GM12878 (cell line): ENCODE data around the gene SYK. TPM values are rescaled to one million over a fixed set of nuclear protein-coding genes. Genes with fewer than 3 reads are reported as not detected.

Experiments used
- ATAC-seq: fragments of 200-7000 bp; cut with Tn5 transposase; 3 replicates; pipeline ENCODE4 v1.9.1; 2020; ENCODE audit warnings: mild to moderate bottlenecking, moderate library complexity
- BruUV-seq: library from RNA; stranded (reverse); fragments of 400-500 nt; replicated peaks from 2 replicates; lab custom pipeline; 2021; lab: Mats Ljungman, UMichigan
- CTCF ChIA-PET: fragments of 300-600 bp; sonication (Branson Sonifier 250); formaldehyde crosslinking; extraction: SDS; loops from one replicate; lab custom pipeline; 2021; ENCODE audit warnings: inconsistent platforms; lab: Yijun Ruan, JAX
- POLR2A ChIA-PET: fragments of 350-600 bp; formaldehyde crosslinking; extraction: SDS; loops from one replicate; lab custom pipeline; 2021; ENCODE audit warnings: inconsistent platforms; lab: Charles Lee
- RAD21 ChIA-PET: fragments of 300-600 bp; sonication (Branson Sonifier 250); formaldehyde crosslinking; loops from one replicate; lab custom pipeline; 2023; ENCODE audit warnings: antibody characterized with exemption; ENCODE audit not compliant: unreplicated experiment; lab: Charles Lee
- SMC1A ChIA-PET: fragments of 300-600 bp; sonication (Branson Sonifier 250); formaldehyde crosslinking; loops from one replicate; lab custom pipeline; 2023; ENCODE audit not compliant: unreplicated experiment, uncharacterized antibody; lab: Charles Lee
- DNase-seq: peaks from one replicate; pipeline ENCODE4 v3.0.0-alpha.2; 2011; ENCODE audit warnings: low read depth, low spot score
- FAIRE-seq: peaks from 3 replicates; lab custom pipeline; 2011; peaks lifted over from hg19 to GRCh38; lab: Jason Lieb, UNC
- H2AFZ ChIP-seq: 2 replicates; pipeline ENCODE4 v1.6.0; 2011; ENCODE audit warnings: low read depth, low read length, control low read depth; ENCODE audit not compliant: control insufficient read depth
- H3K27ac ChIP-seq: 2 replicates; pipeline ENCODE4 v1.5.1; 2011; ENCODE audit warnings: control low read depth; ENCODE audit not compliant: control insufficient read depth, insufficient read depth
- H3K27me3 ChIP-seq, 2 experiments: replicated peaks in 1 of 2; 2 replicates each; pipeline versions ENCODE4 v1.6.0 to v1.6.1; 2011; ENCODE audit warnings: low read length in 1 of 2; ENCODE audit not compliant: control insufficient read depth in 2 of 2, insufficient read depth in 2 of 2
- H3K36me3 ChIP-seq, 2 experiments: 2 replicates each; pipeline ENCODE4 v1.5.1; 2011; ENCODE audit warnings: low read length in 1 of 2; ENCODE audit not compliant: control insufficient read depth in 2 of 2, insufficient read depth in 2 of 2
- H3K4me1 ChIP-seq: 2 replicates; pipeline ENCODE4 v1.6.1; 2011; ENCODE audit warnings: mild to moderate bottlenecking, low read length, moderate library complexity, mixed read lengths; ENCODE audit not compliant: control insufficient read depth, insufficient read depth
- H3K4me2 ChIP-seq: 2 replicates; pipeline ENCODE4 v1.6.0; 2011; ENCODE audit warnings: control low read depth; ENCODE audit not compliant: control insufficient read depth, insufficient read depth
- H3K4me3 ChIP-seq: fragments of 200-600 bp; sonication (generic); 2 replicates; pipeline ENCODE4 v1.5.1; 2016
- H3K79me2 ChIP-seq: 2 replicates; pipeline ENCODE4 v1.6.0; 2011; ENCODE audit warnings: low read length; ENCODE audit not compliant: control insufficient read depth, insufficient read depth
- H3K9ac ChIP-seq: 2 replicates; pipeline ENCODE4 v1.8.0; 2011; ENCODE audit warnings: low read length, control low read depth, mixed read lengths; ENCODE audit not compliant: control insufficient read depth, insufficient read depth
- H3K9me3 ChIP-seq: replicated peaks from 3 replicates; pipeline ENCODE4 v1.5.1; 2011; ENCODE audit warnings: mild to moderate bottlenecking, low read length; ENCODE audit not compliant: control insufficient read depth, insufficient read depth
- H4K20me1 ChIP-seq: 2 replicates; pipeline ENCODE4 v1.6.0; 2011; ENCODE audit not compliant: control insufficient read depth, insufficient read depth
- IRF5 ChIP-seq: fragments of 450-650 bp; IDR thresholded peaks from 2 replicates; pipeline ENCODE4 v1.6.1; 2017; ENCODE audit warnings: borderline replicate concordance
- RELA ChIP-seq: fragments of 450-650 bp; IDR thresholded peaks from 2 replicates; pipeline ENCODE4 v1.8.0; 2014; ENCODE audit warnings: borderline replicate concordance; ENCODE audit not compliant: partially characterized antibody
- SUZ12 ChIP-seq: fragments of 200-600 bp; sonication (generic); IDR thresholded peaks from one replicate; pipeline ENCODE4 v1.6.1; 2018; ENCODE audit warnings: antibody characterized with exemption, mild to moderate bottlenecking; ENCODE audit not compliant: unreplicated experiment
- ZBED1 ChIP-seq: IDR thresholded peaks from 2 replicates; pipeline ENCODE4 v1.6.1; 2016; ENCODE audit warnings: borderline replicate concordance
- ZNF622 ChIP-seq: fragments of 450-650 bp; IDR thresholded peaks from 2 replicates; pipeline ENCODE4 v1.6.1; 2017; ENCODE audit warnings: mild to moderate bottlenecking, inconsistent platforms
- WGBS: methylation state at CpG from one replicate; pipeline ENCODE4 v1.1.6; 2016; ENCODE audit warnings: low lambda C conversion rate; ENCODE audit not compliant: insufficient replicate concordance, insufficient coverage; ENCODE audit errors: missing lambda C conversion rate; 5-methylcytosine and 5-hydroxymethylcytosine counted together
- in situ Hi-C: fragments of 300-500 bp; cut with MboI; formaldehyde crosslinking; loops from 9 replicates; pipeline ENCODE4 v1.14.3; 2018; ENCODE audit warnings: mixed read lengths
- intact Hi-C: fragments of 100-400 bp; cut with micrococcal nuclease; formaldehyde crosslinking; loops from one replicate; pipeline ENCODE4 v1.14.2; 2022; ENCODE audit not compliant: unreplicated experiment
- polyA plus RNA-seq, 11 experiments: library from polyadenylated mRNA; depleted of rRNA in 4 of 11; unstranded in 6 of 11; stranded (reverse) in 5 of 11; fragments of >200 nt; fragmentation: Nextera tagmentation in 4 of 11; fragmentation: Illumina TruSeq in 1 of 11; extraction: Ambion mirVana in 4 of 11; extraction: Trizol in 1 of 11; gene quantifications; 1 replicate in 1 of 11; 2 replicates in 10 of 11; pipeline versions ENCODE4 v1.2.1 to v1.2.3, GENCODE V29; 2011 to 2016; ENCODE audit warnings: inconsistent platforms in 2 of 11, missing spikeins in 2 of 11, low read depth in 1 of 11
- total RNA-seq, 4 experiments: library from RNA; depleted of rRNA in 3 of 4; stranded (reverse); fragments of >200 nt in 3 of 4; fragmentation: Illumina TruSeq in 1 of 4; extraction: Trizol in 1 of 4; gene quantifications; 2 replicates each; pipeline versions ENCODE4 v1.2.1 to v1.2.3, GENCODE V29; 2013 to 2021
- TF ChIP-seq, protein P1 (sequence below): fragments of 450-650 bp; IDR thresholded peaks from 2 replicates; pipeline ENCODE4 v1.6.1; 2018; ENCODE audit warnings: borderline replicate concordance, mild to moderate bottlenecking; ENCODE audit not compliant: partially characterized antibody
- TF ChIP-seq, protein P2 (sequence below): IDR thresholded peaks from 2 replicates; pipeline ENCODE4 v1.6.1; 2011; ENCODE audit warnings: low read depth, low read length, improper control_type of control experiment, borderline replicate concordance

Gene SYK
- total and polyA plus RNA-seq, 10 of the 15 experiments (the other 5 are each of a cell fraction or from before 2014, with no cell fraction given), result 6.5 to 135 (median 68.8) TPM

- TF ChIP-seq ZBED1 (no peak), SUZ12 (no peak), ZNF622 (no peak), RELA (no peak)
- TF ChIP-seq, protein P1, sequence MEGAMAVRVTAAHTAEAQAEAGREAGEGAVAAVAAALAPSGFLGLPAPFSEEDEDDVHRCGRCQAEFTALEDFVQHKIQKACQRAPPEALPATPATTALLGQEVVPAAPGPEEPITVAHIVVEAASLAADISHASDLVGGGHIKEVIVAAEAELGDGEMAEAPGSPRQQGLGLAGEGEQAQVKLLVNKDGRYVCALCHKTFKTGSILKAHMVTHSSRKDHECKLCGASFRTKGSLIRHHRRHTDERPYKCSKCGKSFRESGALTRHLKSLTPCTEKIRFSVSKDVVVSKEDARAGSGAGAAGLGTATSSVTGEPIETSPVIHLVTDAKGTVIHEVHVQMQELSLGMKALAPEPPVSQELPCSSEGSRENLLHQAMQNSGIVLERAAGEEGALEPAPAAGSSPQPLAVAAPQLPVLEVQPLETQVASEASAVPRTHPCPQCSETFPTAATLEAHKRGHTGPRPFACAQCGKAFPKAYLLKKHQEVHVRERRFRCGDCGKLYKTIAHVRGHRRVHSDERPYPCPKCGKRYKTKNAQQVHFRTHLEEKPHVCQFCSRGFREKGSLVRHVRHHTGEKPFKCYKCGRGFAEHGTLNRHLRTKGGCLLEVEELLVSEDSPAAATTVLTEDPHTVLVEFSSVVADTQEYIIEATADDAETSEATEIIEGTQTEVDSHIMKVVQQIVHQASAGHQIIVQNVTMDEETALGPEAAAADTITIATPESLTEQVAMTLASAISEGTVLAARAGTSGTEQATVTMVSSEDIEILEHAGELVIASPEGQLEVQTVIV, result no peak
- TF ChIP-seq, protein P2, sequence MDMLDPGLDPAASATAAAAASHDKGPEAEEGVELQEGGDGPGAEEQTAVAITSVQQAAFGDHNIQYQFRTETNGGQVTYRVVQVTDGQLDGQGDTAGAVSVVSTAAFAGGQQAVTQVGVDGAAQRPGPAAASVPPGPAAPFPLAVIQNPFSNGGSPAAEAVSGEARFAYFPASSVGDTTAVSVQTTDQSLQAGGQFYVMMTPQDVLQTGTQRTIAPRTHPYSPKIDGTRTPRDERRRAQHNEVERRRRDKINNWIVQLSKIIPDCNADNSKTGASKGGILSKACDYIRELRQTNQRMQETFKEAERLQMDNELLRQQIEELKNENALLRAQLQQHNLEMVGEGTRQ, result no peak
Observed at GRCh38 chr9:90861826-90862740, 60.5 kb downstream of the SYK start (continued).

DNA sequence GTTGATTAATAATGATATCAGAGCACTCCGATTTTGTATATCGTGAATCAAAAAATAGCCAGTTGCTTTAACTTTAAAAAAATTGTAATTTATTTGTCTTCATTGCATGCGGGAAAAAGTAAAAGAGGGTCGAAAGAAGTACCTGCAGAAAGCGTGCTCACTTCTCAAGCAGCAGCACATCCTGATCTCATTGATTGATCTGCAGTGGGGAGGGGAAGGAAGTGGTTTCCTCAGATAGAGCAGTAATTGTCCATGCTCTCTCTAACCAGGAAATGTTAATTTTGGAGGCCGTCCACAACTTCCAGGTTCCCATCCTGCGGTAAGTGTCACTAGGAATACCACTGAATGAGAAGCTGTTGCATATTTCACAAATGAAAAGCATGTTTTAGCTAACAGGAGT lies 63.2 kb downstream of the SYK start:
- RAD21 ChIA-PET, result no interaction called here
- Histone ChIP-seq H3K4me3 (no peak overlapping the region), H3K36me3 (peaks cover 6 to 31% of the 10 kb centered on the region in 2 experiments; a peak in 3 of 4 replicates), H3K4me2 (no peak overlapping the region), H3K27me3 (no peaks in the 10 kb centered on the region), H3K9ac (no peak overlapping the region), H3K27ac (no peak overlapping the region), H3K79me2 (no peaks in the 10 kb centered on the region), H4K20me1 (no peaks in the 10 kb centered on the region), H3K9me3 (no peaks in the 10 kb centered on the region), H2AFZ (no peak overlapping the region), H3K4me1 (no peaks in the 10 kb centered on the region)
- CTCF ChIA-PET, result no interaction called here
- DNase-seq (no peak), FAIRE-seq (no peak), ATAC-seq (no peak)
- POLR2A ChIA-PET, result no interaction called here
- SMC1A ChIA-PET, result no interaction called here
- in situ Hi-C loops (loop anchor here (10.0 to 25.0 kb wide), 2 partner anchors 720 to 1277 kb away; no protein-coding TSS in a partner anchor), intact Hi-C loops (no loop called here)
- no peak for TF ChIP-seq IRF5
- 76% methylated on average over 7 of the region's 7 CpGs for WGBS
- no TSS peak for BruUV-seq
